Gastroesophageal sphincter (tissue), 3 donors: ENCODE data around the gene GPR156.
A peak's percentile ranks its signal among the peaks of the same experiment; 100 is the strongest.

Experiments
- CTCF ChIP-seq, 4 experiments: fragments of 200-600 bp in 2 of 4; fragments of 450-650 bp in 2 of 4; sonication (generic) in 1 of 4; IDR thresholded peaks; one replicate each; pipeline ENCODE4 v1.5.1; 2017 to 2019; ENCODE audit warnings: antibody characterized with exemption in 4 of 4, mild to moderate bottlenecking in 2 of 4, moderate library complexity in 2 of 4
- EP300 ChIP-seq: sonication (generic); formaldehyde crosslinking; IDR thresholded peaks from one replicate; pipeline ENCODE4 v1.6.1; 2017; ENCODE audit warnings: antibody characterized with exemption, mild to moderate bottlenecking
- POLR2A ChIP-seq, 2 donors: fragments of 450-650 bp; IDR thresholded peaks; one replicate each; pipeline ENCODE4 v1.6.1; 2017; ENCODE audit warnings: antibody characterized with exemption in 2 of 2, mild to moderate bottlenecking in 2 of 2, moderate library complexity in 1 of 2
- POLR2AphosphoS5 ChIP-seq: sonication (generic); formaldehyde crosslinking; IDR thresholded peaks from one replicate; pipeline ENCODE4 v1.6.1; 2017; ENCODE audit warnings: antibody characterized with exemption

- no peak for TF ChIP-seq CTCF (IDR thresholded peaks at IDR 0.05)
- no peak for TF ChIP-seq POLR2A (IDR thresholded peaks at IDR 0.05)
- TF ChIP-seq POLR2AphosphoS5: peak; percentile 49
- no peak for TF ChIP-seq EP300
Measured at GRCh38 chr3:120177151-120177550, 107.9 kb downstream of the GPR156 start.
